Measurements from ENCODE around the gene CMTR1. TPM values are rescaled to one million over a fixed set of nuclear protein-coding genes. Genes with fewer than 3 reads are reported as not detected.
"Not testable (repeated sequence)": the region's sequence is repeated elsewhere in the genome, so short reads cannot be mapped to it uniquely, and the experiment has no call there.

CMTR1 gene
- total and polyA plus RNA-seq, 2 of the 13 experiments (the other 11 are each of a cell fraction or from before 2014, with no cell fraction given) = 19.7 to 55.2 TPM

DNA sequence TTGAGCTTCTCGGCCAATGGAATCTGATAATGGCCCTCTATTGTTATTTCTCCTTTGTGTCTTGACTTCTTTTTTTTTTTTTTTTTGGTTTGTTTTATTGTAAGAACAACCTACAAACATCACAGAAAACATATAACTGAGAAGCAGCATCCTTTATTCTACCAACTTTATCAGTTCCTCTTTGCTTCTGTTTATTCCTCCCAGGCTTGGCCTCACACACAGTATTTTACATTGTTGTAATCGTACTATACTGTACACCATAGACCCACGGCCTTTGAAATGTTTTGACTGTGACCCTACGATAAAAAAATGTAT is 67.2 kb downstream of the CMTR1 start (continued):
- TF ChIP-seq MEIS1 (CRISPR knock-in tag; IDR thresholded peaks at IDR 0.05; ENCODE audit: borderline replicate concordance) (no peak), ZNF660 (CRISPR knock-in tag; IDR thresholded peaks at IDR 0.05; ENCODE audit: borderline replicate concordance, low read depth) (no peak)

DNA sequence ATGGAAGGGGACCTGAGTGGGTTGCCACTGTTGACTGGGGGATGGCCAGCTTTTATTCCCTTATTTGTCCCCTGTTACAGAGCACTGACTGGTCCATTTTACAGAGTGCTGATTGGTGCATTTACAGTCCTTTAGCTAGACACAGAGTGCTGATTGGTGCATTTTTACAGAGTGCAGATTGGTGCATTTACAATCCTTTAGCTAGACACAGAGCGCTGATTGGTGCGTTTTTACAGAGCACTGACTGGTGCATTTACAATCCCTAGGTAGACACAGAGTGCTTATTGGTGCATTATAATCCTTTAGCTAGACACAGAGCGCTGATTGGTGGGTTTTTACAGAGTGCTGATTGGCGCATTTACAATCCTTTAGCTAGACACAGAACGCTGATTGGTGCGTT is 67.9 kb downstream of the CMTR1 start:
- in situ Hi-C loops (cut with HindIII; ENCODE audit: extremely low pct_ligation_motif_present, low pct_unique_long_range_greater_than_20kb); ATAC-seq; intact Hi-C loops (cut with micrococcal nuclease; ENCODE audit: unreplicated experiment); DNase-seq (ENCODE audit: low spot score); CTCF ChIA-PET (ENCODE audit: low intra/inter-chr PET ratio, low total read pairs); H3K9me3 ChIP-seq (ENCODE audit: low read length); H3K79me2 ChIP-seq (ENCODE audit: insufficient read depth, low read length); FAIRE-seq; H3K27me3 ChIP-seq (ENCODE audit: control insufficient read depth in 1 of 2, insufficient read depth in 2 of 2, low read length in 2 of 2); H3K4me2 ChIP-seq (ENCODE audit: low read depth, low read length); BruUV-seq (replicated peaks); H2AFZ ChIP-seq (ENCODE audit: low read length); H3K36me3 ChIP-seq (replicated peaks in 1 of 2; ENCODE audit: control insufficient read depth in 1 of 2, insufficient read depth in 2 of 2, low read length in 2 of 2); H3K27ac ChIP-seq (ENCODE audit: extremely low read length, insufficient read depth, low read length); H3K9ac ChIP-seq (ENCODE audit: insufficient read depth, low read depth, low read length); H3K4me3 ChIP-seq (replicated peaks in 1 of 3; ENCODE audit: insufficient read depth in 1 of 3, low read depth in 2 of 3, low read length in 3 of 3); H4K20me1 ChIP-seq (ENCODE audit: insufficient read depth, low read length): not testable (repeated sequence)
- H3K4me1 ChIP-seq (ENCODE audit: insufficient read depth, low read length) = peaks cover 36% of the 10 kb centered on the region
- TF ChIP-seq NFYB (CRISPR knock-in tag; IDR thresholded peaks at IDR 0.05) (peak; percentile 42; the same call in 1 of the 2 replicates), MAFK (conservative IDR thresholded peaks at IDR 0.05 in 1 of 2, IDR thresholded peaks at IDR 0.05 in 1 of 2; ENCODE audit: low read length in 2 of 2) (0 out of 4 replicates have a peak, but pooled peaks of 1 of the 2 experiments have one; percentile 24)
- POLR2A ChIA-PET = interaction anchor here (1.0 kb wide), 1 partner anchor 9 kb away, joined by 3 read pairs; no protein-coding TSS in a partner anchor
- 100% methylated on average over 6 of the region's 6 CpGs for whole genome bisulfite sequencing (ENCODE audit: low lambda C conversion rate)

GRCh38 chr6:37501632-37502491 is 68.8 kb downstream of the CMTR1 start:
- H3K27me3 ChIP-seq (ENCODE audit: control insufficient read depth in 1 of 2, insufficient read depth in 2 of 2, low read length in 2 of 2) = peaks cover 0 to 3% of the 10 kb centered on the region in 2 experiments; a peak in 1 of 5 replicates
- TF ChIP-seq SRY (CRISPR knock-in tag; IDR thresholded peaks at IDR 0.05) = no peak
- peak; percentile 63 for TF ChIP-seq CEBPG (CRISPR knock-in tag; IDR thresholded peaks at IDR 0.05)
- peak; percentile 77 for TF ChIP-seq CEBPB (IDR thresholded peaks at IDR 0.05; ENCODE audit: borderline replicate concordance, low read depth, low read length)
- no peak for TF ChIP-seq ZNF30 (CRISPR knock-in tag; IDR thresholded peaks at IDR 0.05)
- no peak for TF ChIP-seq ZNF33A (CRISPR knock-in tag; IDR thresholded peaks at IDR 0.05; ENCODE audit: borderline replicate concordance)
- peaks cover 36% of the 10 kb centered on the region for H3K4me1 ChIP-seq (ENCODE audit: insufficient read depth, low read length)
- H4K20me1 ChIP-seq (ENCODE audit: insufficient read depth, low read length) = no peaks in the 10 kb centered on the region
- no peak overlapping the region for H3K9ac ChIP-seq (ENCODE audit: insufficient read depth, low read depth, low read length)
- CTCF ChIA-PET (ENCODE audit: low intra/inter-chr PET ratio, low total read pairs) = no interaction called here
- POLR2A ChIA-PET = no interaction called here
- H3K4me2 ChIP-seq (ENCODE audit: low read depth, low read length) = no peak overlapping the region
- H3K9me3 ChIP-seq (ENCODE audit: low read length) = no peaks in the 10 kb centered on the region
- no peak overlapping the region for H3K4me3 ChIP-seq (replicated peaks in 1 of 3; ENCODE audit: insufficient read depth in 1 of 3, low read depth in 2 of 3, low read length in 3 of 3)
- 45% methylated on average over 10 of the region's 10 CpGs for WGBS (ENCODE audit: low lambda C conversion rate)
- no TSS peak for BruUV-seq (replicated peaks)
- H3K36me3 ChIP-seq (replicated peaks in 1 of 2; ENCODE audit: control insufficient read depth in 1 of 2, insufficient read depth in 2 of 2, low read length in 2 of 2) = no peaks in the 10 kb centered on the region
- DNase-seq (ENCODE audit: low spot score) = no peak
- ATAC-seq = no peak
- no peak for FAIRE-seq
- in situ Hi-C loops (cut with HindIII; ENCODE audit: extremely low pct_ligation_motif_present, low pct_unique_long_range_greater_than_20kb) = no loop called here
- H2AFZ ChIP-seq (ENCODE audit: low read length) = no peak overlapping the region
- peaks cover 5% of the 10 kb centered on the region for H3K79me2 ChIP-seq (ENCODE audit: insufficient read depth, low read length)
- no peak overlapping the region for H3K27ac ChIP-seq (ENCODE audit: extremely low read length, insufficient read depth, low read length)
- intact Hi-C loops (cut with micrococcal nuclease; ENCODE audit: unreplicated experiment) = no loop called here

All from HepG2 (cell line).